GM12874 (cell line): Measurements from ENCODE around the gene WNK1.

Experiments
- TF ChIP-seq, protein P1 (sequence below): IDR thresholded peaks from 2 replicates; pipeline ENCODE4 v1.5.1; 2011; ENCODE audit warnings: low read depth, mild to moderate bottlenecking, control low read depth, low read length, moderate library complexity; ENCODE audit not compliant: insufficient read depth

The WNK1 gene

DNA sequence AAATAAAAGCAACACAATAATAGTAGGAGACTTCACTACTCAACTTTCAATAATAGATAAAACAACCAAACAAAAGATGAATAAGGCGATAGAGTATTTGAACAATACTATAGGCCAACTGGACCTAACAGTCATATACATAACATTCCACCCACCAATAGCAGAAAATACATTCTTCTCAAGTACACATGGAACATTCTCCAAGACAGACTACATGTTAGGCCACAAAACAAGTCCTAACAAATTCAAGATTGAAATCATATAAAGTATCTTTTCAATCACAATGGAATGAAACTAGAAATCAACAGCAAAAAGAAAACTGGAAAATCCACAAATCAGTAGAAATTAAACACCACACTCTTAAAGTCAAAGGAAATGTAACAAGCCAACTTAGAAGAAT is 168.3 kb downstream of the WNK1 start:
- TF ChIP-seq, protein P1, sequence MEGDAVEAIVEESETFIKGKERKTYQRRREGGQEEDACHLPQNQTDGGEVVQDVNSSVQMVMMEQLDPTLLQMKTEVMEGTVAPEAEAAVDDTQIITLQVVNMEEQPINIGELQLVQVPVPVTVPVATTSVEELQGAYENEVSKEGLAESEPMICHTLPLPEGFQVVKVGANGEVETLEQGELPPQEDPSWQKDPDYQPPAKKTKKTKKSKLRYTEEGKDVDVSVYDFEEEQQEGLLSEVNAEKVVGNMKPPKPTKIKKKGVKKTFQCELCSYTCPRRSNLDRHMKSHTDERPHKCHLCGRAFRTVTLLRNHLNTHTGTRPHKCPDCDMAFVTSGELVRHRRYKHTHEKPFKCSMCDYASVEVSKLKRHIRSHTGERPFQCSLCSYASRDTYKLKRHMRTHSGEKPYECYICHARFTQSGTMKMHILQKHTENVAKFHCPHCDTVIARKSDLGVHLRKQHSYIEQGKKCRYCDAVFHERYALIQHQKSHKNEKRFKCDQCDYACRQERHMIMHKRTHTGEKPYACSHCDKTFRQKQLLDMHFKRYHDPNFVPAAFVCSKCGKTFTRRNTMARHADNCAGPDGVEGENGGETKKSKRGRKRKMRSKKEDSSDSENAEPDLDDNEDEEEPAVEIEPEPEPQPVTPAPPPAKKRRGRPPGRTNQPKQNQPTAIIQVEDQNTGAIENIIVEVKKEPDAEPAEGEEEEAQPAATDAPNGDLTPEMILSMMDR = no peak

DNA sequence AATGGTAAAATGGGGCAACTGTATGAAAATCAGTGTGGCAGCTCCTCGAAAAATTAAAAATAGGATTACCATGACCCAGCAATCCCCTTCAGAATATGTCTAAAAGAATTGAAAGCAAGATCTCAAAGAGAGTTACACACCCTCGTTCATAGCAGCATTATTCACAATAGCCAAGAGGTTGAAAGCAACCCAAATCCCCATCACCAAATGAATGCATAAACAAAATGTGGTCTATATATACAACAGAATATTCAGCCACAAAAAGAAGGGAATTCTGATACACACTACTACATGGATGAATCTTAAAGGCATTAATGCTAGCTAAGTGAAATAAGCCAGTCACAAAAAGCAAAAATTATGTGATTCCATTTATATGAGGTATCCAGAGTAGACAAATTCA is 169.9 kb downstream of the WNK1 start:
- TF ChIP-seq, protein P1 = no peak

DNA sequence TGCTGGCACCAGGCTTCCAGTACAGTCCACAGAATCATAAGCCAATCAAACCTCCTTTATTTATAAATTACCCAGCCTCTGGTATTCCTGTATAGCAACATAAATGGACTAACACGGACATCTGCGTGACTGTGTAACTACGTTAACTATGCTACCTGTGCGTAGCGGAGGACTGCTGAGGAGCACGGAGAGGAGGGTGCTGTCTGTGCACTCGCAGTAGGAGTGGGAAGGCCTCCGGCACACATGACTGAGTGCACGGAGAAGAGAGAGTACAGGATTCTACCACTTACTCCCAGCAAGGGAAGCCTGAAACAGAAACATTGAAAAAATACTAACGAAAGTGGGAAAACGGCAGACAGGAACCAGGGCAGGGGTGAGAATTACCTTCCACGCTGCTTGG is 174.3 kb downstream of the WNK1 start:
- TF ChIP-seq, protein P1 = no peak

DNA sequence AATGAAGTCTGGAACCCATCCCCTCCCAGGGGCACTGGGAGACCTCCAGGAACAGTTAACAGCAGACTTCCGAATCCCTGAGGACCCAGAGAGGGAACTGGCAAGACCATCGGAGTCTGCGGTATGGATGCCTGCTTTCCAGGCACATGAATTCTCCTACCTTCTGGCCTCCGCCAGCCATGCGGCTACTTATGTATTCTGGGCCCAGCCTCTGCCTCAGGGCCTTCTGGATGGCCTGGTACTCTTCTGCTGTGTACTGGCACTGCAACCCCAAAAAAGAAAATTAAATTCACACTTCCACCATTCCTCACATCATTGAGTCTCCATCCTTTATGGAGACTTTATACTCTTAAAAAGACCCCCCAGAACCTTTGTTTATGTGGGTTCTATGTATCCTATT is 178.7 kb downstream of the WNK1 start:
- TF ChIP-seq, protein P1 = no peak

DNA sequence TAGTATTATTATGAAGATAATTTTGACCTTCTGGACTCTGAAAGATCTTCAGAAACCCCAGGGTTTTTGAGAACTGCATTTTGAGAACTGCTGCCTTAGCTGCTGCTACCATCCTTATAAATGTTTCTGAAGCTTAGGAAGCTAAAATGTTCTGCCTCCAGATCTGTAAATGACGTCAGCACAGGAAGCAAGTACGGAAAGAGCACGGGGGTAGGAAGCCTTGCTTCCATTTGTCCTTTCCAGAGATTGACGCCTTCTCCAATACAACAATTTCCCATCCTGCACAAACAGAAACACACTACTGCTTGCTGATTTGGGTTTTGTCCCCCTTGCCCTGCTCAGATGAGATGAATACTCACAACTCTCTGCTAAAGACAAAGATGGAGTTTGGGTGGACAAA is 179.2 kb downstream of the WNK1 start:
- TF ChIP-seq, protein P1 = no peak

DNA sequence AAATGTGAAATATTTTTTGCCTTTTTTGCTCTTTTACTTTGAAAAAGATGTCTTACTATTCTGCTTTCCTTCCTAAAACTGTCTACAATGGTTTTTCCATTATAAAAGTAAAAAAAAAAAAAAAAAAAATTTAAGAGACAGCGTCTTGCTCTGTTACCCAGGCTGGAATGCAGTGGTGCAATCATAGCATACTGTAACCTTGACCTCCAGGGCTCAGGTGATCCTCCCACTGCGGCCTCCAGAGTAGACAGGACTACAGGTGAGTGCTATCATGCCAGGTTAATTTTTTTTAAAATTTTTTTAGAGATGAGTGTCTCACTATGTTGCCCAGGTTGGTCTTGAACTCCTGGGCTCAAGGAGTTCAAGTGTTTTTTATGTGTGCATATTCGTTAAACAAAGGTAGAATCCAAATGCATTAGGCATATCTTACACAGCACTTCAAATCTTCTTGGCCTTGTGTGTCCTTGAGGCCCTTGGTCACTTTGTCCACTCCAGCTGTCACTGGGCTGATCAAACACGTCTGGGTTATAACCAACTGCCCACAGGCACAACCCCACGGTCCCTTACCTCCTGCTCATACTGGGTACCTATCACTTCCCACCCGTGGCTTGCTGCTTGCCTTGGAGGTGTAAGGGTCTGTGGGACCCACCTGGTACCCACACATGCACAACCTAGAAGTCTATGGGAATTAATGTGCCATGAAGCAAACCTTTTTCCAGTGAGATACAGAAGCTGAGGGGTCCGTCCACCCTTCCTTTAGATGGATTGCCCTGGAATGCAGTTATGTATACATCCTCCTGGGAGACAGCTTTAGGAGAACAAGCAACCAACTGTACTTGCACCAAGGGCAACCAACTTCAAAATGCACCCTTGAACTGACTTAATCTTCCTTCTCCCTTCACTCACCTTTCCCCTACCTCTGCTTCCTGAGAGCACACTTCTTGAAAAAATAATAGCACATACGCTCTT is 184.3 kb downstream of the WNK1 start:
- TF ChIP-seq, protein P1 = no peak

DNA sequence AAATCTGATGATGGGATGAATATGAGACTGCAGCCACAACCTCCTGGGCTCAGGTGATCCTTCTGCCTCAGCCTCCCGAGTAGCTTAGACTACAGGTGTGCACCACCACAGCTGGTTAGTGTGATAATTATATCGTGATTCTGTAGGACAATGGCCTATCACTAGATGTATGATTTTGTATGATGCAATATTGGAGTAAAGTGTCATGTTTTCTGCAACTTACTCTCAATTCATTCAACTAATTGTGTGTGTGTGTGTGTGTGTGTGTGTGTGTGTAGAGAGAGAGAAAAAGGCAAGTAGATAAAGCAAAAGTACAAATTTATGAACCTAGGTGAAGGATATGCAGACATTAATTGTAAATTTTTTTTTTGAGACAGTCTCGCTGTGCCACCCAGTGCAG is 186.4 kb downstream of the WNK1 start:
- TF ChIP-seq, protein P1 = no peak
